ENCODE measurements around the gene BMP7.

The BMP7 gene

GRCh38 chr20:57190536-57191264, 75.7 kb downstream of the BMP7 start:
- no peak for TF ChIP-seq OSR1 (CRISPR knock-in tag; IDR thresholded peaks at IDR 0.05)
- no peak for TF ChIP-seq ISL1 (CRISPR knock-in tag; IDR thresholded peaks at IDR 0.05)
- TF ChIP-seq, protein P1, sequence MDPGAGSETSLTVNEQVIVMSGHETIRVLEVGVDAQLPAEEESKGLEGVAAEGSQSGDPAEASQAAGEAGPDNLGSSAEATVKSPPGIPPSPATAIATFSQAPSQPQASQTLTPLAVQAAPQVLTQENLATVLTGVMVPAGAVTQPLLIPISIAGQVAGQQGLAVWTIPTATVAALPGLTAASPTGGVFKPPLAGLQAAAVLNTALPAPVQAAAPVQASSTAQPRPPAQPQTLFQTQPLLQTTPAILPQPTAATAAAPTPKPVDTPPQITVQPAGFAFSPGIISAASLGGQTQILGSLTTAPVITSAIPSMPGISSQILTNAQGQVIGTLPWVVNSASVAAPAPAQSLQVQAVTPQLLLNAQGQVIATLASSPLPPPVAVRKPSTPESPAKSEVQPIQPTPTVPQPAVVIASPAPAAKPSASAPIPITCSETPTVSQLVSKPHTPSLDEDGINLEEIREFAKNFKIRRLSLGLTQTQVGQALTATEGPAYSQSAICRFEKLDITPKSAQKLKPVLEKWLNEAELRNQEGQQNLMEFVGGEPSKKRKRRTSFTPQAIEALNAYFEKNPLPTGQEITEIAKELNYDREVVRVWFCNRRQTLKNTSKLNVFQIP (CRISPR knock-in tag; IDR thresholded peaks at IDR 0.05; ENCODE audit: borderline replicate concordance, low read depth), result no peak
- no peak for TF ChIP-seq ARNTL (CRISPR knock-in tag; IDR thresholded peaks at IDR 0.05; ENCODE audit: borderline replicate concordance, low read depth)
- TF ChIP-seq ZFP30 (CRISPR knock-in tag; IDR thresholded peaks at IDR 0.05), result no peak
- no peak for TF ChIP-seq GLIS3 (CRISPR knock-in tag; IDR thresholded peaks at IDR 0.05)
- TF ChIP-seq ZNF70 (CRISPR knock-in tag; IDR thresholded peaks at IDR 0.05), result no peak
- TF ChIP-seq PPARA (CRISPR knock-in tag; IDR thresholded peaks at IDR 0.05; ENCODE audit: borderline replicate concordance), result no peak
- TF ChIP-seq CREB5 (CRISPR knock-in tag; IDR thresholded peaks at IDR 0.05; ENCODE audit: low read depth), result no peak
- TF ChIP-seq TOX (CRISPR knock-in tag; IDR thresholded peaks at IDR 0.05; ENCODE audit: borderline replicate concordance), result no peak
- TF ChIP-seq ZNF8 (CRISPR knock-in tag; IDR thresholded peaks at IDR 0.05), result no peak
- no peak for TF ChIP-seq ZNF565 (CRISPR knock-in tag; conservative IDR thresholded peaks at IDR 0.05; ENCODE audit: low read depth)
- TF ChIP-seq ESRRG (CRISPR knock-in tag; IDR thresholded peaks at IDR 0.05), result no peak
- ATAC-seq, result no peak

DNA sequence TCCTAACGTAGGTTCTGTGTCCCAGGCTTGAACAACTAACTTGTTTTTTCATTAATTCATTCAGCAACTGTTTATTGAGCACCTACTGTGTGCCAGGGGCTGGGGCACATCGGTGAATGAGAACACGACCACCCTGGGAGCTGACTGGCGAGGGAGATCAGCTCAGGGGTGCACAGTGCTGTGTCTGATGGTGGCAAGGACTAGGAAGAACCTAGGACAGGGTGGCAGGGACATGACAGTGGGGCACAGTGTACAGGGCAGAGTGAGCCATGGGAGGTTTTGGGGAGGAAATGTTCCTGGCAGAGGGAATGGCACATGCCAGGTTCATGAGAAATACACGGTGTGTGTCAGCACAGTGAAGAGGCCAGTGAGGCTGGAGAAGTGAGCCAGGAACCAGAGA, 76.7 kb downstream of the BMP7 start:
- TF ChIP-seq ZFP3 (CRISPR knock-in tag; IDR thresholded peaks at IDR 0.05) (no peak), RARB (CRISPR knock-in tag; IDR thresholded peaks at IDR 0.05) (no peak), PPARA (CRISPR knock-in tag; IDR thresholded peaks at IDR 0.05; ENCODE audit: borderline replicate concordance) (no peak), ISL1 (CRISPR knock-in tag; IDR thresholded peaks at IDR 0.05) (no peak), TCF4 (CRISPR knock-in tag; IDR thresholded peaks at IDR 0.05; ENCODE audit: borderline replicate concordance) (no peak), ZNF565 (CRISPR knock-in tag; conservative IDR thresholded peaks at IDR 0.05; ENCODE audit: low read depth) (no peak), TOX (CRISPR knock-in tag; IDR thresholded peaks at IDR 0.05; ENCODE audit: borderline replicate concordance) (no peak), BACH2 (CRISPR knock-in tag; IDR thresholded peaks at IDR 0.05; ENCODE audit: borderline replicate concordance) (no peak), ZNF70 (CRISPR knock-in tag; IDR thresholded peaks at IDR 0.05) (no peak), ZC3H10 (CRISPR knock-in tag; IDR thresholded peaks at IDR 0.05) (no peak), OSR1 (CRISPR knock-in tag; IDR thresholded peaks at IDR 0.05) (no peak), SNAI2 (CRISPR knock-in tag; IDR thresholded peaks at IDR 0.05) (no peak), CREB5 (CRISPR knock-in tag; IDR thresholded peaks at IDR 0.05; ENCODE audit: low read depth) (no peak), GLIS3 (CRISPR knock-in tag; IDR thresholded peaks at IDR 0.05) (no peak), ZNF8 (CRISPR knock-in tag; IDR thresholded peaks at IDR 0.05) (no peak), PATZ1 (CRISPR knock-in tag; IDR thresholded peaks at IDR 0.05; ENCODE audit: borderline replicate concordance) (no peak)
- TF ChIP-seq, protein P2, sequence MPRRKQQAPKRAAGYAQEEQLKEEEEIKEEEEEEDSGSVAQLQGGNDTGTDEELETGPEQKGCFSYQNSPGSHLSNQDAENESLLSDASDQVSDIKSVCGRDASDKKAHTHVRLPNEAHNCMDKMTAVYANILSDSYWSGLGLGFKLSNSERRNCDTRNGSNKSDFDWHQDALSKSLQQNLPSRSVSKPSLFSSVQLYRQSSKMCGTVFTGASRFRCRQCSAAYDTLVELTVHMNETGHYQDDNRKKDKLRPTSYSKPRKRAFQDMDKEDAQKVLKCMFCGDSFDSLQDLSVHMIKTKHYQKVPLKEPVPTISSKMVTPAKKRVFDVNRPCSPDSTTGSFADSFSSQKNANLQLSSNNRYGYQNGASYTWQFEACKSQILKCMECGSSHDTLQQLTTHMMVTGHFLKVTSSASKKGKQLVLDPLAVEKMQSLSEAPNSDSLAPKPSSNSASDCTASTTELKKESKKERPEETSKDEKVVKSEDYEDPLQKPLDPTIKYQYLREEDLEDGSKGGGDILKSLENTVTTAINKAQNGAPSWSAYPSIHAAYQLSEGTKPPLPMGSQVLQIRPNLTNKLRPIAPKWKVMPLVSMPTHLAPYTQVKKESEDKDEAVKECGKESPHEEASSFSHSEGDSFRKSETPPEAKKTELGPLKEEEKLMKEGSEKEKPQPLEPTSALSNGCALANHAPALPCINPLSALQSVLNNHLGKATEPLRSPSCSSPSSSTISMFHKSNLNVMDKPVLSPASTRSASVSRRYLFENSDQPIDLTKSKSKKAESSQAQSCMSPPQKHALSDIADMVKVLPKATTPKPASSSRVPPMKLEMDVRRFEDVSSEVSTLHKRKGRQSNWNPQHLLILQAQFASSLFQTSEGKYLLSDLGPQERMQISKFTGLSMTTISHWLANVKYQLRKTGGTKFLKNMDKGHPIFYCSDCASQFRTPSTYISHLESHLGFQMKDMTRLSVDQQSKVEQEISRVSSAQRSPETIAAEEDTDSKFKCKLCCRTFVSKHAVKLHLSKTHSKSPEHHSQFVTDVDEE (CRISPR knock-in tag; IDR thresholded peaks at IDR 0.05), result no peak
- ATAC-seq, result no peak
